HG02840 (cell line): ENCODE data around the gene CCDC33.
"Not testable (repeated sequence)": the region's sequence is repeated elsewhere in the genome, so short reads cannot be mapped to it uniquely, and the experiment has no call there.

Experiments used
- ATAC-seq: cut with Tn5 transposase; IDR thresholded peaks from one replicate; pipeline ENCODE4 v1.9.1; 2021; ENCODE audit warnings: mild to moderate bottlenecking, moderate library complexity, moderate number of reproducible peaks; ENCODE audit not compliant: unreplicated experiment, low FRiP score

CCDC33 gene

GRCh38 chr15:74350295-74351275 lies 114.5 kb downstream of the CCDC33 start:
- no peak for ATAC-seq

GRCh38 chr15:74351670-74352069 lies 115.5 kb downstream of the CCDC33 start:
- ATAC-seq, result no peak

GRCh38 chr15:74352393-74352910 lies 116.3 kb downstream of the CCDC33 start:
- ATAC-seq, result no peak

GRCh38 chr15:74353992-74354391 lies 117.9 kb downstream of the CCDC33 start:
- ATAC-seq, result not testable (repeated sequence)

- not testable (repeated sequence) for ATAC-seq
Measured at GRCh38 chr15:74356050-74356449, 119.9 kb downstream of the CCDC33 start.

- not testable (repeated sequence) for ATAC-seq
Measured at GRCh38 chr15:74357514-74357913, 121.4 kb downstream of the CCDC33 start.

GRCh38 chr15:74359376-74359775 lies 123.2 kb downstream of the CCDC33 start:
- ATAC-seq, result not testable (repeated sequence)

GRCh38 chr15:74360855-74361254 lies 124.7 kb downstream of the CCDC33 start:
- not testable (repeated sequence) for ATAC-seq

- ATAC-seq, result no peak
Measured at GRCh38 chr15:74362482-74362881, 126.4 kb downstream of the CCDC33 start.

- ATAC-seq, result no peak
Measured at GRCh38 chr15:74364936-74365597, 128.9 kb downstream of the CCDC33 start.

GRCh38 chr15:74365598-74366445 lies 129.7 kb downstream of the CCDC33 start:
- ATAC-seq, result no peak

- no peak for ATAC-seq
Measured at GRCh38 chr15:74367296-74367854, 131.2 kb downstream of the CCDC33 start, which contains the start of gene CYP11A1. TSS of gene CYP11A1 (minus strand) at chr15:74367646. CDS start at chr15:74367585, 61 bp downstream.

- no peak for ATAC-seq
Measured at GRCh38 chr15:74368121-74368520, 132.0 kb downstream of the CCDC33 start.

- no peak for ATAC-seq
Measured at GRCh38 chr15:74369084-74369745, 133.1 kb downstream of the CCDC33 start.

GRCh38 chr15:74369756-74370155 lies 133.6 kb downstream of the CCDC33 start:
- ATAC-seq, result no peak

GRCh38 chr15:74370471-74370870 lies 134.3 kb downstream of the CCDC33 start:
- ATAC-seq, result no peak

- no peak for ATAC-seq
Measured at GRCh38 chr15:74373056-74373650, 137.0 kb downstream of the CCDC33 start.

GRCh38 chr15:74373731-74374647 lies 137.9 kb downstream of the CCDC33 start:
- ATAC-seq, result peak; percentile 70
